Measurements from ENCODE around the gene ATOH7. TPM values are rescaled to one million over a fixed set of nuclear protein-coding genes. Genes with fewer than 3 reads are reported as not detected.

Gene ATOH7
- total and polyA plus RNA-seq, 2 donors (not counting 1 experiment from before 2014, with no cell fraction given) = not detected

GRCh38 chr10:68224810-68225209, 7.1 kb downstream of the ATOH7 start:
- TF ChIP-seq, protein P1, sequence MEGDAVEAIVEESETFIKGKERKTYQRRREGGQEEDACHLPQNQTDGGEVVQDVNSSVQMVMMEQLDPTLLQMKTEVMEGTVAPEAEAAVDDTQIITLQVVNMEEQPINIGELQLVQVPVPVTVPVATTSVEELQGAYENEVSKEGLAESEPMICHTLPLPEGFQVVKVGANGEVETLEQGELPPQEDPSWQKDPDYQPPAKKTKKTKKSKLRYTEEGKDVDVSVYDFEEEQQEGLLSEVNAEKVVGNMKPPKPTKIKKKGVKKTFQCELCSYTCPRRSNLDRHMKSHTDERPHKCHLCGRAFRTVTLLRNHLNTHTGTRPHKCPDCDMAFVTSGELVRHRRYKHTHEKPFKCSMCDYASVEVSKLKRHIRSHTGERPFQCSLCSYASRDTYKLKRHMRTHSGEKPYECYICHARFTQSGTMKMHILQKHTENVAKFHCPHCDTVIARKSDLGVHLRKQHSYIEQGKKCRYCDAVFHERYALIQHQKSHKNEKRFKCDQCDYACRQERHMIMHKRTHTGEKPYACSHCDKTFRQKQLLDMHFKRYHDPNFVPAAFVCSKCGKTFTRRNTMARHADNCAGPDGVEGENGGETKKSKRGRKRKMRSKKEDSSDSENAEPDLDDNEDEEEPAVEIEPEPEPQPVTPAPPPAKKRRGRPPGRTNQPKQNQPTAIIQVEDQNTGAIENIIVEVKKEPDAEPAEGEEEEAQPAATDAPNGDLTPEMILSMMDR (IDR thresholded peaks at IDR 0.05) = no peak
- no peak for TF ChIP-seq EZH2 (IDR thresholded peaks at IDR 0.05; ENCODE audit: borderline replicate concordance, insufficient read depth, low read depth, low read length, poor library complexity, severe bottlenecking)
- H3K4me3 Mint-ChIP-seq = no peak overlapping the region
- no peak for ATAC-seq (ENCODE audit: low read depth)
- no peaks in the 10 kb centered on the region for H3K9me3 ChIP-seq (ENCODE audit: control extremely low read depth in 1 of 3, control insufficient read depth in 2 of 3, insufficient read depth in 1 of 3, low read length in 2 of 3)
- H3K9ac ChIP-seq (ENCODE audit: low read length) = no peak overlapping the region
- no peaks in the 10 kb centered on the region for H3K79me2 ChIP-seq (ENCODE audit: control insufficient read depth, insufficient read depth, low read length)
- H3K4me1 ChIP-seq (ENCODE audit: control insufficient read depth in 2 of 2, insufficient read depth in 2 of 2, low read length in 2 of 2) = no peaks in the 10 kb centered on the region
- POLR2A ChIA-PET = no interaction called here
- no peaks in the 10 kb centered on the region for H4K20me1 ChIP-seq (ENCODE audit: control insufficient read depth, insufficient read depth, low read length, poor library complexity, severe bottlenecking)
- intact Hi-C loops (cut with micrococcal nuclease) = no loop called here
- no peak overlapping the region for H3K4me2 ChIP-seq (replicated peaks; ENCODE audit: low read depth, low read length, poor library complexity, severe bottlenecking)
- H3K27ac Mint-ChIP-seq = no peak overlapping the region
- H3K4me1 Mint-ChIP-seq = no peaks in the 10 kb centered on the region
- H3K9me3 Mint-ChIP-seq (ENCODE audit: insufficient read depth) = no peaks in the 10 kb centered on the region
- H3K4me3 ChIP-seq (ENCODE audit: control extremely low read depth in 1 of 5, extremely low read depth in 1 of 5, insufficient read depth in 1 of 5, low read depth in 2 of 5, low read length in 4 of 5) = no peak overlapping the region
- CTCF ChIA-PET = interaction anchor here (1.0 to 1.9 kb wide), 2 partner anchors 11 to 12 kb away, joined by 3 to 7 read pairs; no protein-coding TSS in a partner anchor
- no peak overlapping the region for H3K27ac ChIP-seq (ENCODE audit: low read length in 2 of 2)
- no peak overlapping the region for H2AFZ ChIP-seq (ENCODE audit: insufficient read depth, low read depth, low read length, poor library complexity, severe bottlenecking)
- peaks cover 11% of the 10 kb centered on the region for H3K27me3 Mint-ChIP-seq
- H3K36me3 ChIP-seq (replicated peaks in 1 of 2; ENCODE audit: control extremely low read depth in 1 of 2, control insufficient read depth in 1 of 2, extremely low read depth in 1 of 2, insufficient read depth in 2 of 2, low read length in 1 of 2) = no peaks in the 10 kb centered on the region
- DNase-seq = no peak
- H3K27me3 ChIP-seq (replicated peaks in 1 of 4; ENCODE audit: control extremely low read depth in 1 of 4, control insufficient read depth in 3 of 4, insufficient read depth in 4 of 4, low read length in 3 of 4) = peaks cover 0 to 9% (median 4%) of the 10 kb centered on the region in 4 experiments

DNA sequence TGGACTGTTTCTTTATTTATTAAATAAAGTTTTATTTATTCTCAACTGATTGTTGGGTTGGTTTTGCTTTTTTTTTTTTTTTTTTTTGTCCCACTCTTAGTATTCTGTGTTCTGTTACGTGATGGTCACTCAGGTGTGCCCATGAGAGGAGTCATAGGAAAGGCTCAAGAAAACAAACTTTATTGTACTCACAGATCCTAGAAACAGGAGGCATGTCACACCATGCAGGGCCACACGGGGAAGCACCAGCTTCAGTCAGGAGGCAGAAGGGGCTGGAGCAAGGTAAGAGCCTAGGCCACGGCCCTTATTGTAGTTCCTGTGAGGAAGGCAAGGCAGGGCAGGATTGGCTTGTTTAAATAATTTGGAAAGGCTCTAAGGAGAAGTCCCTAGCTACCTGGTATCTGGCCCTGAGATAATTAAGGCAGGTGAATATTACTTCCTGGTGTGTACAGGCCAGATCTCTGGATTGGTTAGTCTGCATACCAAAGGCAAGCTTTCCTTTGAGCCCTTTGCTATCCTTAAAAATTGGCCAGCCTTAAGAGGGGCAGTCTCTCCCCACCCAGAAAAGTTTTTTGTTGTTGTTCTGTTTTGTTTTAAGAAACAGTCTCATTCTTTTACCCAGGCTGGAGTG, 8.3 kb downstream of the ATOH7 start:
- no peak overlapping the region for H3K27ac Mint-ChIP-seq
- no peak overlapping the region for H3K4me2 ChIP-seq (replicated peaks; ENCODE audit: low read depth, low read length, poor library complexity, severe bottlenecking)
- ATAC-seq (ENCODE audit: low read depth) = no peak
- H2AFZ ChIP-seq (ENCODE audit: insufficient read depth, low read depth, low read length, poor library complexity, severe bottlenecking) = no peak overlapping the region
- no peaks in the 10 kb centered on the region for H3K4me1 Mint-ChIP-seq
- peaks cover 7% of the 10 kb centered on the region for H3K27me3 Mint-ChIP-seq
- H3K9ac ChIP-seq (ENCODE audit: low read length) = no peak overlapping the region
- intact Hi-C loops (cut with micrococcal nuclease) = no loop called here
- no peaks in the 10 kb centered on the region for H4K20me1 ChIP-seq (ENCODE audit: control insufficient read depth, insufficient read depth, low read length, poor library complexity, severe bottlenecking)
- no peaks in the 10 kb centered on the region for H3K79me2 ChIP-seq (ENCODE audit: control insufficient read depth, insufficient read depth, low read length)
- no peak overlapping the region for H3K27ac ChIP-seq (ENCODE audit: low read length in 2 of 2)
- CTCF ChIA-PET = interaction anchor here (0.9 to 1.9 kb wide), 4 partner anchors 11 to 78 kb away, joined by 3 to 7 read pairs (median 3); no protein-coding TSS in a partner anchor
- no peaks in the 10 kb centered on the region for H3K9me3 ChIP-seq (ENCODE audit: control extremely low read depth in 1 of 3, control insufficient read depth in 2 of 3, insufficient read depth in 1 of 3, low read length in 2 of 3)
- 94% methylated on average over 2 of the region's 3 CpGs for WGBS (ENCODE audit: insufficient coverage)
- DNase-seq = no peak
- no peaks in the 10 kb centered on the region for H3K36me3 ChIP-seq (replicated peaks in 1 of 2; ENCODE audit: control extremely low read depth in 1 of 2, control insufficient read depth in 1 of 2, extremely low read depth in 1 of 2, insufficient read depth in 2 of 2, low read length in 1 of 2)
- no peaks in the 10 kb centered on the region for H3K27me3 ChIP-seq (replicated peaks in 1 of 4; ENCODE audit: control extremely low read depth in 1 of 4, control insufficient read depth in 3 of 4, insufficient read depth in 4 of 4, low read length in 3 of 4)
- TF ChIP-seq, protein P1 (IDR thresholded peaks at IDR 0.05) = no peak
- TF ChIP-seq EZH2 (IDR thresholded peaks at IDR 0.05; ENCODE audit: borderline replicate concordance, insufficient read depth, low read depth, low read length, poor library complexity, severe bottlenecking) = no peak
- no peak overlapping the region for H3K4me3 Mint-ChIP-seq
- no peaks in the 10 kb centered on the region for H3K9me3 Mint-ChIP-seq (ENCODE audit: insufficient read depth)
- H3K4me1 ChIP-seq (ENCODE audit: control insufficient read depth in 2 of 2, insufficient read depth in 2 of 2, low read length in 2 of 2) = no peaks in the 10 kb centered on the region
- H3K4me3 ChIP-seq (ENCODE audit: control extremely low read depth in 1 of 5, extremely low read depth in 1 of 5, insufficient read depth in 1 of 5, low read depth in 2 of 5, low read length in 4 of 5) = no peak overlapping the region
- POLR2A ChIA-PET = no interaction called here
